HG02588 (cell line): ENCODE data around the gene WDR41.
"Not testable (repeated sequence)": the region's sequence is repeated elsewhere in the genome, so short reads cannot be mapped to it uniquely, and the experiment has no call there.

ENCODE experiments used
- ATAC-seq: cut with Tn5 transposase; IDR thresholded peaks from one replicate; pipeline ENCODE4 v1.9.1; 2021; ENCODE audit warnings: mild to moderate bottlenecking, moderate library complexity; ENCODE audit not compliant: unreplicated experiment

The WDR41 gene

GRCh38 chr5:77409870-77410621, 82.1 kb downstream of the WDR41 start:
- ATAC-seq: no peak

GRCh38 chr5:77407152-77407551, 85.0 kb downstream of the WDR41 start:
- no peak for ATAC-seq

- no peak for ATAC-seq
These were observed 89.3 kb downstream of the WDR41 start for GRCh38 chr5:77402796-77403195.

- ATAC-seq: no peak
These were observed 91.5 kb downstream of the WDR41 start for GRCh38 chr5:77400645-77401044.

- no peak for ATAC-seq
These were observed 93.2 kb downstream of the WDR41 start for GRCh38 chr5:77398896-77399295.

GRCh38 chr5:77398458-77398857, 93.7 kb downstream of the WDR41 start:
- ATAC-seq: no peak

GRCh38 chr5:77397686-77398292, 94.3 kb downstream of the WDR41 start:
- no peak for ATAC-seq

GRCh38 chr5:77396017-77396416, 96.1 kb downstream of the WDR41 start:
- no peak for ATAC-seq

- ATAC-seq: no peak
These were observed 97.9 kb downstream of the WDR41 start for GRCh38 chr5:77394064-77394715.

- no peak for ATAC-seq
These were observed 100.8 kb downstream of the WDR41 start for GRCh38 chr5:77391240-77391765.

GRCh38 chr5:77390795-77391194, 101.3 kb downstream of the WDR41 start:
- ATAC-seq: no peak

GRCh38 chr5:77390221-77390620, 101.9 kb downstream of the WDR41 start:
- ATAC-seq: no peak

GRCh38 chr5:77389746-77390145, 102.4 kb downstream of the WDR41 start:
- ATAC-seq: no peak

- ATAC-seq: not testable (repeated sequence)
These were observed 105.8 kb downstream of the WDR41 start for GRCh38 chr5:77386340-77386739.

- not testable (repeated sequence) for ATAC-seq
These were observed 108.8 kb downstream of the WDR41 start for GRCh38 chr5:77383336-77383735.
